ENCODE measurements around the gene SOWAHA.

DNA sequence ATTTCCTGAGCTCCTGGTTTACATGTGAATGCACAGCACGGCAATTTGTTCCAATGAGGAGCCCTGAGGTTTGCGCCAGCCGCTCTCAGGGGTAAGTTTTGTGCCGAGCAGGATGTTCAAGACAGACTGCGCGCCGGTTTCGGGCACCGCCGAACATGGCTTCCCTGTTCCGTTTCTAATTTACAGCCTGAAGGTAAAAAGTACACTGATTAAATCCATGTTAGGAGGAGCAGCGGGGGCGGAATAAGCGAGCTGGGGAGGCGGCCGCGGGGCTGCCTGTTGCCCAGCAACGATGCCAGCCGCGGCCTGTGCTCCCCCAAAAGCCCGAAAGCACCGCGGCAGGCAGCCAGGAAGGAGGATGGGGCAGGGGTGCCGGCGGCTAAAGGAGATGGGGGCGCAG, 6.4 kb downstream of the SOWAHA start:
- TF ChIP-seq POLR2AphosphoS5 (IDR thresholded peaks at IDR 0.05; ENCODE audit: low read depth, low read length) (no peak), TAF1 (IDR thresholded peaks at IDR 0.05; ENCODE audit: borderline replicate concordance, insufficient read depth, low read length) (no peak), SIN3A (IDR thresholded peaks at IDR 0.05; ENCODE audit: borderline replicate concordance, insufficient read depth, low read length) (no peak), FOXP2 (optimal IDR thresholded peaks at IDR 0.05; ENCODE audit: borderline replicate concordance, extremely low read depth, extremely low read length, insufficient read depth) (no peak)
- TF ChIP-seq, protein P1, sequence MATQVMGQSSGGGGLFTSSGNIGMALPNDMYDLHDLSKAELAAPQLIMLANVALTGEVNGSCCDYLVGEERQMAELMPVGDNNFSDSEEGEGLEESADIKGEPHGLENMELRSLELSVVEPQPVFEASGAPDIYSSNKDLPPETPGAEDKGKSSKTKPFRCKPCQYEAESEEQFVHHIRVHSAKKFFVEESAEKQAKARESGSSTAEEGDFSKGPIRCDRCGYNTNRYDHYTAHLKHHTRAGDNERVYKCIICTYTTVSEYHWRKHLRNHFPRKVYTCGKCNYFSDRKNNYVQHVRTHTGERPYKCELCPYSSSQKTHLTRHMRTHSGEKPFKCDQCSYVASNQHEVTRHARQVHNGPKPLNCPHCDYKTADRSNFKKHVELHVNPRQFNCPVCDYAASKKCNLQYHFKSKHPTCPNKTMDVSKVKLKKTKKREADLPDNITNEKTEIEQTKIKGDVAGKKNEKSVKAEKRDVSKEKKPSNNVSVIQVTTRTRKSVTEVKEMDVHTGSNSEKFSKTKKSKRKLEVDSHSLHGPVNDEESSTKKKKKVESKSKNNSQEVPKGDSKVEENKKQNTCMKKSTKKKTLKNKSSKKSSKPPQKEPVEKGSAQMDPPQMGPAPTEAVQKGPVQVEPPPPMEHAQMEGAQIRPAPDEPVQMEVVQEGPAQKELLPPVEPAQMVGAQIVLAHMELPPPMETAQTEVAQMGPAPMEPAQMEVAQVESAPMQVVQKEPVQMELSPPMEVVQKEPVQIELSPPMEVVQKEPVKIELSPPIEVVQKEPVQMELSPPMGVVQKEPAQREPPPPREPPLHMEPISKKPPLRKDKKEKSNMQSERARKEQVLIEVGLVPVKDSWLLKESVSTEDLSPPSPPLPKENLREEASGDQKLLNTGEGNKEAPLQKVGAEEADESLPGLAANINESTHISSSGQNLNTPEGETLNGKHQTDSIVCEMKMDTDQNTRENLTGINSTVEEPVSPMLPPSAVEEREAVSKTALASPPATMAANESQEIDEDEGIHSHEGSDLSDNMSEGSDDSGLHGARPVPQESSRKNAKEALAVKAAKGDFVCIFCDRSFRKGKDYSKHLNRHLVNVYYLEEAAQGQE (IDR thresholded peaks at IDR 0.05; ENCODE audit: insufficient read depth in 1 of 2, low read depth in 2 of 2, low read length in 2 of 2) = no peak
